HG02759 (cell line): ENCODE measurements around the gene OR2C3.

Experiments used
- ATAC-seq: cut with Tn5 transposase; IDR thresholded peaks from one replicate; pipeline ENCODE4 v1.9.1; 2021; ENCODE audit warnings: mild to moderate bottlenecking, moderate library complexity; ENCODE audit not compliant: unreplicated experiment

Gene OR2C3

DNA sequence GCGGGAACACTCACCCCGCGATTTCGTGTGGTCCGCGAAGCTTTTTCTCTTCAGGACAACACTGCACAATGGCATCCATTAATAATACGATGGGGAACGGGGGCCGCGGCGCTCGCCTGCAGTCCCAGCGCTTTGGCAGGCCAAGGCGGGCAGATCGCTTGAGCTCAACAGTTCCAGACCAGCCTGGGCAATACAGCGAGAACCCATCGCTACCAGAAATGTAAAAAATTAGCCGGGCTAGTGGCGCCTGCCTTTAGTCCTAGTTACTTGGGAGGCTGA is 17.7 kb downstream of the OR2C3 start:
- ATAC-seq: no peak

DNA sequence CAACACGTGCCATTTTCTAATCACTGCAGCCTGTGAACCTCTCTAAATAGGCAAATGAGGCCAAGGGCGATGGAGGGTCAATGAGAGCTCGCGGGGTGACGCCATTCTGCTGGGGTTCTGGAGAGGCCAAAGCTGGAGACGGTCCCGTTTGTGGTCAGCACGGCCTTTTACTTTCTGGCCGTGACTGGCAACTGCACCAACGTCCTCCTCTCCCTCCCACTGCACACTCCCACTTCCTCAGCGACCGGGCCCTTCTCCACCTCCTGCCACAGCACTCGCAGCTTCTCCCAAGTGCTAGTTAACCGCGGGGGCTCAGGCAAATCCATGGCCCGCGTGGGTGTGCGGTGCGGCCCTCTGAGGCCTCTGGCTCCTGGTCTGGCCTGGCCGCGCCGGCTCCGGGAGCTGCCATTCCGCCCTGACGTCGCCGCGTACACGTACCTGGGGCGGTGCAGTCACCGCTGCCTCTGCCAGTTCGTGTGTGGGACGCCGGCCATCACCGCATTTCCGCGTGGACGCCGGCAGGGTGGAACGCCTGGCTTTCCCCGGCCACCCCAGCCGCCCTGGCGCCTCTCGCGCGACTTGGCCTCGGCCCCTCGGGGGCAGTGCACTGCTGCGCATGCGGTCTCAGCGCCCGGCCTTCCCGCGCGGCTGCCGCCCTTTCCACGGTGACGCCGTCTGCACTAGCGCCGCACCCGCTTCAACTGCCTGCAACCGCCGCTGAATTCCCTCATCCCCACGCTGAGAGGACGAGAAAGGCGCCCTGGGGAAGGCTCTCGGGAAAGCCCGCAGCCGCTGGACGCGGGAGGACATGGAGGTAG is 18.2 kb downstream of the OR2C3 start:
- ATAC-seq: no peak

DNA sequence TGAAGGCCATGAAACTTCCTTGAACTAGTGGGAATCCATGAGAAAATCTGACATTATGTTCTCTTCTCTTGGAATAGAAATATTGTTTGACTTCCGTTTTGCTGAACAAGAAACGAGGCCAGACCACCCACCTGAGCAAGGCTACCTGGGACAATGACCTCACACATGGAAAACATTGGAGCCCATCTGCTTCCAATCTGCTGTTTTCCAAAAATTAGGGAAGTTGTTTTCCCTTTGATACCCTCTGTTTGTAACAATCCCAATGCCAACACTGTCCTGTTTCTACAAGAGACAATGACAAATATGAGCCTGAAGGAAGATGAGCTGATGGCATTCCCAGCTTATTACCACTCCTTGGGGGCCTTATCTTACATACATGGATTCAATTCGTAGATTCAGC is 29.4 kb downstream of the OR2C3 start:
- no peak for ATAC-seq

GRCh38 chr1:247500865-247501264 is 35.4 kb downstream of the OR2C3 start:
- no peak for ATAC-seq

GRCh38 chr1:247496581-247497285 is 39.5 kb downstream of the OR2C3 start:
- no peak for ATAC-seq

DNA sequence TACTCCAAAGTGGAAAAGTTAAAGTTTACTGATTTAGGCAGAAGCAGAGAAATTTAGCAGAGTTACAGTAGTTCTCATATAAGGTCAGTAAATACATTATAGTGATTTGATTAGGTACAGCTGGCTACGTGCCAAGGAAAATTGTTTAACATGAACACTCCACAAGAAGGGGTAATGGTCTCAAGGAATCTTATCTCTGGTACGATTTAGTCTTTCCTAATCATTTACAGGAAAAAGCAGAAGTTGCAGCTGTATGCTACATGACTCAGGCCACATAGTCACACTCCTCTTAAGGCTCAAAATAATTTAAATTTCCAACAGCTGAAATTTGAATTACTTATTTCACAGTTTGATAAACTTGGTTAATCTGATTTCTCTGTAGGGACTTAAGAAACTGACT is 41.5 kb downstream of the OR2C3 start:
- peak; percentile 91 for ATAC-seq

GRCh38 chr1:247493106-247493505 is 43.1 kb downstream of the OR2C3 start:
- no peak for ATAC-seq

DNA sequence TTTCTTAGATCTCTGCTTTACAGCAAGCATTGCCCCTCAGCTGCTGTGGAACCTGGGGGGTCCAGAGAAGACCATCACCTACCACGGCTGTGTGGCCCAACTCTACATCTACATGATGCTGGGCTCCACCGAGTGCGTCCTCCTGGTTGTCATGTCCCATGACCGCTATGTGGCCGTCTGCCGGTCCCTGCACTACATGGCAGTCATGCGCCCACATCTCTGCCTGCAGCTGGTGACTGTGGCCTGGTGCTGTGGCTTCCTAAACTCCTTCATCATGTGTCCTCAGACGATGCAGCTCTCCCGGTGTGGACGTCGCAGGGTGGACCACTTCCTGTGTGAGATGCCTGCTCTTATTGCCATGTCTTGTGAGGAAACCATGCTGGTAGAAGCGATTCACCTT is 44.9 kb downstream of the OR2C3 start:
- ATAC-seq: no peak

DNA sequence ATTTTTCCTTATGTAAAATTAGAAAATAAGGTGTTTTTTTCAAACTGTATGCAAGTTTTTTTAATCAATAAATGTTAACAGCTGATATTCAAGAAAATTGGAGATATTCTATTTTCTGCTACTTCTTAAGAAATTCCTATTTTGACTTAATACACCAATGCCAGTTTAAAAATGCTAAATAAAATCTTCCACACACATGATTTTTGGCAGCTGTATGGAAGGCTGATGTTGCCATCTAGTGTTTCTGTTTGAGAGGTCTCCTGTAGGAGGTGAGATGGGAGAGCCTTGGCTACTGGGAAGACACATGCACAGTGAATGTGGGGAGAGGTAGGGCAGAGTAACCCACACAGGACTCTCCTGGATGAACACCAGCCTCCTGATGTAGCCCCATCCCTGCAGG is 49.2 kb downstream of the OR2C3 start:
- ATAC-seq: peak; percentile 81

GRCh38 chr1:247482747-247483146 is 53.5 kb downstream of the OR2C3 start:
- no peak for ATAC-seq

GRCh38 chr1:247476328-247477058 is 59.7 kb downstream of the OR2C3 start:
- ATAC-seq: peak; percentile 66

DNA sequence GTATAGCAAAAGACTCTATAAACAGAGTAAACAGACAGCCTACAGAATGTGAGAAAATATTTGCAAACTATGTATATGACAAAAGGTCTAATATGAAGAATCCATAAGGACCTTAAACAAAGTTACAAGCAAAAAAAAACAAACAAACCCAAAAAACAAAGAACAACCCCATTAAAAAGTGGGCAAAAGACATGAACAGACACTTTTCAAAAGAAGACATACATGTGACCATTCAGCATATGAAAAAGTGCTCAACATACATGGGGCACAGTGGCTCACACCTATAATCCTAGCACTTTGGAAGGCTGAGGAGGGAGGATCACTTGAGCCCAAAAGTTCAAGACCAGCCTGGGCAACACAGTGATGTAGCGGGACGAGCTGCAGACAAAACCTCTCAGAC is 60.4 kb downstream of the OR2C3 start:
- ATAC-seq: peak; percentile 12
